22Rv1 (cell line): Measurements from ENCODE around the gene TRMU.

Source experiments
- CTCF ChIP-seq: fragments of 450-650 bp; IDR thresholded peaks from 2 replicates; pipeline ENCODE4 v1.5.1; 2017; ENCODE audit warnings: mild to moderate bottlenecking
- ZFX ChIP-seq: fragments of 450-650 bp; IDR thresholded peaks from 2 replicates; pipeline ENCODE4 v1.6.1; 2017; ENCODE audit warnings: antibody characterized with exemption, borderline replicate concordance

- TF ChIP-seq CTCF: no peak
- no peak for TF ChIP-seq ZFX
Measured at GRCh38 chr22:46392137-46392844, 56.8 kb downstream of the TRMU start.
